ENCODE data around the gene SLC26A9.

SLC26A9 gene

DNA sequence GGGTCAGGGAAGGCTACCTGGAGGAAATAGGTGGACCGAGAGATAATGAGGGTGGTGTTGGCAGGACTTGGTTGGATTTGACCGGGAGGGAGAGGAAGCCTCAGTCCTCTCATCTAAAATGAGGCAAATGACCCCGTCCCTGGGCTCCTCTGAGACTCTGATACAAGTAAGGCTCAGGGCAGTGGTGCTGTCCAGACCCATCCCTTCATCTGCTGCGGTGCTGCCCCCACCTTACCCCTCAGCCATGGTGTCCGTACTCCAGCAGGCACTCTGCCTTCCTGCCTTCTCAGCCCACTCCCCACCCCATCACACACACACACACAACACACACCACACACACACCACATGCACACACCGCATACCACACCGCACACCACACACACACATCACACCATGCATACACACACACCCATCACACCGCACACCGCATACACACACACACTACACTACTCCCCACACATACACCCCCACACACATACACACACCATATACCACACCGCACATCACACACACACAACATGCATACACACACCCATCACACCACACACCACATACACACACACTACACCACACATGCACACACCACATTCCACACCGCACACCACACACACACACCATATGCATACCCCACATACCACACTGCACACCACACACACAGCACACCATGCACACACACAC is 29.4 kb upstream of the SLC26A9 start:
- DNase-seq, result no peak

DNA sequence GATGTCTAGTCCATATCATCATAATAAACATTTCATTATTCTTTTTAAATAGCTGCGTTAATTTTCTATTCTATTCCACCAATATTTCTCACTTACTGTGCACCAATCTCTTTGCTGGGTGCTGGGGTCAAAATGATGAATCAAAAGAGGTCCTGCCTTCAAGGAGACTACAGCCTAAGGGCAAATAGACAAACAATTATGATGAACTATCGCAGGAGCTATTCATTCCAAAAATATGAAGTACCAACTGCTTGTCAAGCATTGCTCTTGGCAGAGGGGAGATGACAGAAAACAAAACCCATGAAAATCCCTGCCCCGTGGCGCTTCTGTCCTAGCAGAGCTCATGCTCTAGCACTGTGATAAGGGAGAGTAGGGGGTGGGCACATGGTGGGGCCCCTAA is 28.8 kb upstream of the SLC26A9 start:
- DNase-seq, result no peak

DNA sequence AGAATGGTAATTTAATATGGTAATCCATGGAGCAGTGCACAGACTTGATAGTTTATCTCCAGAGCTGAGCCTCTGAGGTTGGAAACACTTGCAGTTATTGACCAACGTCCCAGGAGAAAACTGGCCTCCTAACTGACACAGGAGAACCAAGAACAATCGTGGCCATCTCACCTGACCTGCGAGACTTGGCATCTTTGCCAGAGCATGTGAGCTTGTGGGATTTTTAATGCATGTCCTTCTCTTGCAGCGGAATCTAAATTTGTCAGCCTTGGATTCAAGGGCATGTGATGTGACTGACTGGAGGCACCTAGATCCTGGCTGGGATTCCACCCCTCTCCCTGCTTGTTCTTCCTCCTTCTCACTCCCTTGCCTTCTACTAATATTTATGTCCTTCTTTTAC is 27.8 kb upstream of the SLC26A9 start:
- DNase-seq, result no peak

DNA sequence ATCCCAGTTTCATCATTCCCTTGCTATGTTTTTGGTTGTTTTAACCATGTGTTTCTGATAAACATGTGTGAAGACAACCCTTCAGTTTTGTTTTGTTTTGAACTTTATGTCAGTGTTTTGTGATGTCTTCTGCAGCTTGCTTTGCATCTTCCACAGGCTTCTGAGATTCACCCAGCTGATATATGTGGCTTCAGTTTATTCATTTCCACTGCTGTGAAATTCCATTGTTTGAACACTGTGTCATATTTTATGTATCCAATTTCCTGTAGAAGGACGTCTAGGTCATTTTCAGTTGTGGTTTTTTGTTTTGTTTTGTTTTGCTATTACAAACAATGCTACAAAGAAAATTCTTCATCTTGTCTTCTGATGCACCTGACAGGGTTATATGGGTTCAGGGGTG is 27.2 kb upstream of the SLC26A9 start:
- DNase-seq, result no peak

DNA sequence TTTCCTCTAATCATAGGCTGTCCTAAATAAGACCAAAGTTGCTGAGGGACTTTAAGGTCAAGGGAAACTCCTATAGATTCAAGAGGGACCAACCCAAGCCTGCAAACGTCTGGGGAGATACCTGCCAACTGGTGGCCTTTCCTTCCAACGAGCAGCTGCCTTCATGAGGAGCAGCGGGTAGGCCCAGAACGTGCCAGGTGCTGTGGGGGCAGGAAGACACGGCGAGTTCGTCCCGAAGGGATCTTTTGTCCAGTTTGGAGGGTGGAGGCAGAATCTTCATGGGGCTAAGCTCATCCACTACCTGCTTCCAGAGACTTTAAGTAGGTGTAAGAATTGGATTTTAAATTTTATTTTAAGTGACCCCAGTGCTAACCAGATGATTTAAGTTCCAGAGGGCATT is 26.0 kb upstream of the SLC26A9 start:
- no peak for DNase-seq

DNA sequence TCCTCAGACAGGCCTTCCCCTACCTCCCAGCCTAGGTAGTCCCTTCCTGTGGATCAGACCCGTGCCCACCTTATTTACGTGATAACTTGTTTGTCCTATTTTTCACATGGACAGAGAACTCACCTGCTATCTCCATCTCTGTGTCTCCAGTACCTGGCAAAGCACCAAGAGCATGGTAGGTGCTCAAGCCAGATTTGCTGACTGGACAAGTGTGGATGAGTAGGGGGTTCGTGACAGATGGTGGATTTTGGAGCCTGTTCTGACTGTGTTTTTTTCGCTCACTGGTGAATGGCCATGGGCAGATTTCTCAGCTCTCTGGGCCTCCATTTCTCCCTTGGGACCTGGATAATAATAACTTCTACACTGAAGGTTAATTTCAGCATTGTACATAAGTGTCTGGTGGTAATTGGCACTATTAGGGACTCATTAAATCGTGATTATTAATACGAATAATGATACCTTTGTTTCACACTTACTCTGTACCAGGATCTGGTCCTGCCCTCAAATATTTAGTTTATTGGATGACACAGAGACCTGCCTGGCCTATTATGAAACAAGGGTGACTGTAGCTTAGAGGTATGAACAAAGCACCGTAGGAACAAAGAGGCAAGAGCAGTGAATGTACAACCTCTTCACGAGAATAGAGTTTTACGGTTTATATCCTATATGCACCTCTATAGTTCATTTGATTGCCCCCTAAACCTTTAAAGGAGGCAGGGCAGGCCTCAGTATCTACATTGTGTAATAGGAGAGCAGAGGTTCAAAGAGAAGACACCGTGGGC is 24.5 kb upstream of the SLC26A9 start:
- DNase-seq, result no peak

DNA sequence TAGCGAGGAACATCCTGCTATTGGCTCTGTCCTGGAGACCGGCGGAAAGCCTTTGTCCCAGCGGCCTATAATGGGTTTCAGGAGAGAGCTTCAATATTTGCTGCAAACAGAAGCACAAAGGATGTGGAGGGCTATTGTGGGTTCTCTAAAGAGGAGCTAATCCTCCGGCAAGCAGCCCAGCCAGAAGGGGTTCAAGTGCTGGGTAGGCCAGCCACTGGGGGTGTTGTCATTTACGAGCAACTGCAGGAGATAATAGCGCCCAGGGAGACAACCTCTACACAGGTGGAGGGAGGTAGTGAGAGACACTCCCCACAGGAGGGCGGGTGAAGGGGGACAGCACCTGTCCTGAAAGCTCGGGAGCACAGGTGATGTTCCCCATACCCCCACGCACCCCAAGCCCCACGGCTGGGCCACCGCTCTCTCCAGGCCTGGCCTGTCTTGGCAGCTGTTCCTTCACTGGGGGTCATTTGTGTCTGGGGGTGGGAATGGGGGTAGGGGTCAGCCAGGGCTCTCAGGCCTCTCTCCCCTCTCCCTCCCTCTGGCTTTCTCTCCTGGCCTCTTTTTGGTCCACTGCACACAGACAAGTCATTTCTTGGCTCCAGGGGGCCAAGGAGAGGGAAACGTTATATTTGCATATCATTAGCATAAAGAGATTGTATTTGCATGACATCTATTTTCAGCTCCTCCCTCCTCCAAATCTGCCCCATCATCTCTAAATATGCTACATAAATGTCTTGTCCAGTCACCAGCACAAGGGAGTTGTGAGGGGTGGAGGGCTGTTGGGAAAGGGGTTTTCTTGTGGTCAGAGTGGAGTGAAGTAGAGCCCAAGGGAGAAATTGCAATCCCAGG is 22.0 kb upstream of the SLC26A9 start:
- DNase-seq, result no peak

DNA sequence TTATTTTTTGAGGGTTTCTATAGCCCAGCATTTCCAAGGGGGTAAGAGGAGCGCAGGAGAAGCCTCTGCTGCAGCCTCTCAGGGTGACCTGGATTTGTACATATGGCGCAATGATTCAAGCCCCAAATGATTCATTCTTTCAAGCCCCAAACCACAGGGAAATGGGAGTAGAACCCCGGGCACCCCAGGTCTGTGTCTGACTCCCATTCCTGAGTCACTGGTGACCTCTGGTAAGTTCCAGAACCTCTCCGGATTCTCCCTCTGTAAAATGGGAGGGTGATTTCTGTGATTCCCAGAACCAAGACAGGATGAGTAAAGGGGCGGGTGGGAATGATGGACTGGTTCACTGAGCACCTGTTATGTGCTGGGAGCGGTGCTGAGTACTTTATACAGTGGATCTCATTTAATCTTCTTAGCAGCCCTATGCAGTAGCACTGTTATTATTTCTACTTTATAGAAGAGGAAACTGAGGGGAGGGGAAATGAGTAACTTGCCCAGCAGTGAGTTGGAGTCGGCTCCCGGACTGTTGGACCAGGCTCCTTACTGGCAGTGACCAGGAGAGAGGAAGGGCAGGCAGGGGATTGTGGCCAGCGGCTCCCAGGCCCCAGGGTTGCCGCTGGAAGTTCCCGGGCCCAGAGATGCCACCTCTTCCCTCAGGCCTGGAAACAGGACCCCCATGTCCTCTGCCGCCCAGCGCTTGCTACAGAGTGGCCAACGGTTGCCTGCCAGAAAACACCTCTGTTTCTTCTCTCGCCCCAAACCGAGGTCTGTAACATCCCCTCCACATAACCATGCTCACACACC is 20.3 kb upstream of the SLC26A9 start:
- DNase-seq, result no peak

DNA sequence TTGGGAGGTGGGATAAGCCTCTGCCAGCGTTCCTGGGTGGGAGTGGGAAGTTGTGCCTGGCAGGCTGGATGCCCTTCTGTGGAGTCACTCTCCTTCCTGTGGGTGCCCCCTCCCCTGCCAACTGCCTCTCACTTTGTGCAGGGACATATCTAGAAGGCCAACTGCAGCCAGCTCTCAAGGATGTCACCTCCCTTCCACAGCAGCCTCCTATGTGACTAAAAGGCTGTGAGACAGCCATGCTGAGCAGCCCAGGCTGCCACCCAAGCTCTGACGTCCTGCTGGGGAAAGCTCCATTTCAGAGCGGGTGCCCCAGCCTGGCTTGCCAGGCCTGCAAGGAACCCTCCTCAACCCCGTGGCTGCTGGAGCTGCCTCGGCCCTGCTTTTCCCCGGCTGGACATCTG is 19.6 kb upstream of the SLC26A9 start:
- no peak for DNase-seq

DNA sequence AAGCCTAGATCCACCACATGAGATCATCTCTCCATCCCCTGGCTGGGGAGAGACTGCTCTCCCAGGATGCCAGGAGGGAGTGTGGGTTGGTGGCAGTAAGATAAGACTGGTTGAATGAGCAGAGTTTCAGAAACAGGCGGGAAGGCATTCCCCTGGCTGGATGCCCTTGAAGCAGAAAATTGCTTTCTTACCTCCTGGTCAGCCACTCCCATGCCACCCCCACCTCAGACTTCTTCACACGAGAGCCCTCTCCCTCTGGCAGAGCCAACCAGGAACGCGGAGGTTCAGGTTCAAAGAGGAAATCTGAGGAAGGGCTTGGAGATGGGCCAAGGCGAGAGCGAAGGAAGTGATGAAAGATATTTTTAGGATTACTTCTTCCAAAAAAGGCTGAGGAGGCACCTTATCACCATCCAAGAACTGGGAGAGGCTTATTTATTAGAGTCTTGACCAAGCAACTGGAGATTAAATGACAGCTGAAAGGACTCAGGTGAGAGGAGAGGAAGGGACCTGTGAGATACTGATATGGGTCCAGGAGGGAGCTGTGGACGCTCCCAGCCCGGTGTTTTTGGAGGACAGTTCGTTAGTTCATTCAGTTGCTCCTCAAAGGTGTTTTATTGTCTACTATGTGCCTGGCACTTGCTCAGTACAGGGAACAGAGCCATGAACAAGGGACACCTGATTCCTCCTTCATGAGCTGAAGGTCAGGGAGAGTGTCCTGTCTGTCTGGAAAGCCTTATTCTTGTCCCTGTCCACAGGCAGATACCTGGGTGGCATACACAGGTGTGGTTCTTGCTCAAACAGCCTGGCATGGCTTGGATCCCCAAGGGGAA is 18.9 kb upstream of the SLC26A9 start:
- no peak for DNase-seq

DNA sequence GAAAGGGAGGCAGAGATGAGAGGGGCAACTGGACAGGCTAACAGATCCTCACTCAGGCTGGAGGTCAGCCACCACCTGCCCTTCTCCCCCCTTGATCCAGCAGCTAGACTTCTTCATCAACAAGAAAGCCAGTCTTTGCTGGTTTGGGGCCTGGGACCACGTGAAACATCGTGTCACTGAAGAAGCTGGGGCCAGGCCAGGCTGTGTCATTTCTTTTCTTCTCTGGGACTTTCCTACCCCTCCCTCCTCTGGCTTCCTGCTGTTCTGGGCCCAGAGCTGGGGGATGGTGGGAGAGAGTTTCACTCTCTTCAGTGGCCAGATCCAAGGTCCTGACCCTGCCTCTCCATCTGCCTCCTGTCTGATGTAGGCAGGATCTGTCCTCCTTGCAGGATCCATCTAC is 18.1 kb upstream of the SLC26A9 start:
- DNase-seq, result no peak

DNA sequence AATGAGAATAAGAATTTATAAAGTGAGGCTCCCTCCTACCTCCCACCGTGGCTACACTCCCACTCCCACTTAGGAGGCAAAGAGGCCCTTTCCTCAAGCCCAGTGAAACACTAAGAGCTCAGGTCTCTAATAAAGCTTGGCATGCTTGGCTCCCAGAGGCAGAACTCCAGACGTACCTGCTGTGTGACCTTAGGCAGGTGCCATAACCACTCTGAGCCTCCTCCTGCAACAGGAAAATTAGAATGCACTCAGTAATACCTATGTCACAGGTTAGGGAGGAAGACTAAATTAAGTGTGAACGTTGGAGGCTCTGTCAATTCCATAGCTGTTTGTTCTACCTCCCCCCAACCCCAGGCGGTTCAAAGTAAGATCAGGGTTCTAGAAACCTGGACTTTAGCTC is 16.5 kb upstream of the SLC26A9 start:
- DNase-seq, result no peak

DNA sequence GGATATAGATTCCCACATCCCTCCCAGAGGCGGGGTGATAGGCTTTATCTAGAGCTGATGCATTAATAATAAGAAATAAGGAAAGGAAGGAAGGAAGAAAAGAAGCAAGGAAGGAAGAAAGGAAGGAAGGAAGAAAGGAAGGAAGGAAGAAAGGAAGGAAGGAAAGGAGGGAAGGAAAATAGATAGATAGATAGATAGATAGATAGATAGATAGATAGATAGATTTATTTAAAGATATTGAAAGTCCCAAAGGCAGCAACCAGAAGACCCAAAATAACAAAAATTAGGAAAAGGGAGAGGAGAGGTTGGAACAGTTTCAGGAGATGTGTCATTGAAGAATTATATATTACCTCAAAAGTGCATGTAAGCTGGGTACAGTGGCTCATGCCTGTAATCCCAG is 12.2 kb upstream of the SLC26A9 start:
- no peak for DNase-seq

DNA sequence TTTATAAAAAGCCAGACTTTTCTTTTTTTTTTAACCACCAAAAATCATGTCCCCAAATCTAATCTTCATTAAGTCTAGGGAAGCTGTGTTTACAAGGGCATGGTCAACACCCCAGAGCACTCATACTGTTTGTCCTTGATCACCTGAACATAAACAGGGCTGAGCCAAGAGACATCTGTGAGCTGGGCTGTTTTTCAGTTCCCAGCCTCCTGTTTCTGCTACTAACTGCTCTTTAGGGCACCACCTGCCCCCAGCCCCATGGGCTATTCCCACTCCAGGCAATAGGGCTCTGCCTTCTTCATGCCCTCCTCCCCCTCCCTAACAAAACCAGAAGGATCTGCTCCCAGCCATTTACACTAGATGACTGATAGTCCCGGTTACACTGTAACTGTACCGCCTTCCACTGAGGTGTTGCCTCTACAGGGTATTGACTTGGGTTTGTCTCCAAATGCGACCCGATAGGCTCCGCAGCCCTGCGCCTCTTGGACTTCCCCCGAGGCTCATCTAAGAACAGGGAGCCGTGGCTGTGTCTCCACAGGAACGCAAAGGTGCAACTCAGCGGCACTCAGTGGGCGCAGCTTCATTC is 11.7 kb upstream of the SLC26A9 start:
- DNase-seq, result no peak

DNA sequence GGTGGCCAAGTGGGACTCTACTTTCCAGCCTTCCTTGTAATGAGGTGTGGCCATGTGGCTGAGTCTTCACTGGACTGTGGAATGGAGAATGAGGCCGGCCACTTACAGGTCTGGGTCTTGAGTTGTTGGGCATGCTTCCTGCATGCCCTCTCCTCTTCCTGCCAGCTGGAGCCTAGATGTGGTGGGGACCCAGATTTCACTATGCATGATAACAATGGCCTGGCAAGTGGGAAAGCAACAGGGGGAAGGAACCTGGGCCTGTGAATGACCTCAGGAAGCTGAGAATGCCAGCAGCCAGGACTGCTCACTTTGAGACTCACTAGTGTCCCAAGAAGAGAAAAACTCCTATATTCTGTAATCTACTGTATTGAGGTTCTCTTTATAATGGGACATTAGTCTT is 8.5 kb upstream of the SLC26A9 start:
- DNase-seq, result no peak

DNA sequence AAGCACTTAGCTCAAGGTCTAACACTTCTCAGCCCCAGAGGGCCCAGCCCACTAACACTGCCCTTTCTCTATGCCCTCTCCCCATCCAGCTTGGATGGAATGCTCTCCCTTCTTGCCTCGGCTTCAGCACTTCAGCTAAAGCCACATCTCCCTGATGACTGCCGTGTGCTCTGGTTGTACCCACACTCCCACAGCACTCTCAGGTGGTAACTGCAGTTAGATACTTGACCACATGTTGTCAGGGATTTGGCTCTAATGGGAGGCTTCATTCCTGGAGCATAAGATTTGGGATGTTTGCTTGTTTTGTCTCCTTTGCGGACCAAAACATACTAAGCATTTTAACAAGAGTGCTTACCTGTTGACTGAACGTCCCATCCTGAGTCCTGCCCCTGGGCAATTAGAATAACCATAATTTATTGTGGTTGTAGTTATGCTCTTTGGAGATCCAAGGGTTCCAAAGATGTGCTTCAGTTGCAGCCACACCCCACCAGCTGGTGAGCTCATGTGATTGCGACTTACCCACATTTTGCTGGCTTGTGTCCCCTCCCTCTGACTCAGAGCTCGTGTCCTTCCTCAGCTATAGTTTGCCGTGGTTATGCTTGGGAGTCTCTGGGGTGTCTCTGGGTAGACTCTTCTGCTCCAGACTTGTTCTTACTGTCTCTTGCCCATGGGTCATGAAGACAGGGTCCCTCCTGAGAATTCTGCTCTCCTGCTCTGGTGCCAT is 7.7 kb upstream of the SLC26A9 start:
- DNase-seq, result no peak

DNA sequence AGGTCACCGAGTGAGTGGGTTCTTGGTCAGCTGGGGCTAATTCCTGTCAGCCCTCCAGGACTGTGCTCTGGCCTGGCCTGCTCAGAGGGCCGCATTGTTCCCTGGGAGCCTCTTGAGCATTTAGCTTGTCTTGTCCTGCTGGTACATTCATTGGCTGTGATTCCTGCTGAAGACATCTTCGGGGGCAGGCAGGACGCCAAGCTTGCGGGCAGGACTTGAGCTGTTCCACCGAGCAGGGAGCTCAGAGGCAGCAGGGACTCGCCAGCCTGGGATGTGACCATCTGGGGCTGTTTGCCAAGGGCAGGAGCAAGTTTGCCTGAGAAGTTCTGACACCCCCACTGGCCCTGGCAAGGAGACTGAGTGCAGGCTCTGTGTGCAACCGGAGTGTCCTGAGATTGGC is 7.0 kb upstream of the SLC26A9 start:
- DNase-seq, result no peak

DNA sequence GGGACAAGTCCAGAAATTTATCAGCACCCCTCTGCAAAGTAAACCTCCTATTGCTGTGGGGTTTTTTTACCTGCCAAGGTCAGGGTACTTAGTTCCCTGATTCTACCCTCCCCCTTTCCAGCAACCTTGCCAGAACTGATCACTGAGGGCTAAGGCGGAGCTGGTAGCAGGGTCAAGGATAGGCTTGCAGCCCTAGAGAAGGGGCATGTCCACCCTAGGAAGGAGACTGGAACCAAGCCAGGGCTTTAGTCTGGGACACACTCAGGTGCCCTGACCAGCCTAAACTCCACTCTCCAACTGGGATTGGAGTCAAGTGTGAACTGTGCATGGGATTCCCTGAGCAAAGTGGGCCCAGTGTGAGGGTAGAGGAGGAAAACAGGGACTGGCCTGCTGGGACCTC is 6.5 kb upstream of the SLC26A9 start:
- DNase-seq, result no peak

DNA sequence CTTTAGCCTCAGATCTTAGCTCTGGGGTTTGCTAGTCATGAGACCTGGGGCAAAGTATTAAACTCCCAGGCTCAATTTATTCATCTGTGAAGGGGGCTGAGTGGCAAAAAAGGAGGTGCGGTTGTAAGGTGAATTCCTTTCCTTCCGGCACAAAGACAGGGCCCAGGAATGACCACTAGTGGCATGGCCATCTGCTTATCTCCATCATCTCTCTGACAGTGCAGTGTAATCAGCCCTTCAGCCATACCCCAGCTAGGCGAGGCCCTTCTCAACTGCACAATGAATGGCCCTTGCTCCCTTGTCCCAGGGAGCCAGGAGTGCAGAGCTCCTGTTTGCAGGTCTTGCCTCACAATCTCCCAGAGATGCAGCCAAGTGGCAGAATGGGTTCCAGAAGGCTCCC is 5.6 kb upstream of the SLC26A9 start:
- no peak for DNase-seq

DNA sequence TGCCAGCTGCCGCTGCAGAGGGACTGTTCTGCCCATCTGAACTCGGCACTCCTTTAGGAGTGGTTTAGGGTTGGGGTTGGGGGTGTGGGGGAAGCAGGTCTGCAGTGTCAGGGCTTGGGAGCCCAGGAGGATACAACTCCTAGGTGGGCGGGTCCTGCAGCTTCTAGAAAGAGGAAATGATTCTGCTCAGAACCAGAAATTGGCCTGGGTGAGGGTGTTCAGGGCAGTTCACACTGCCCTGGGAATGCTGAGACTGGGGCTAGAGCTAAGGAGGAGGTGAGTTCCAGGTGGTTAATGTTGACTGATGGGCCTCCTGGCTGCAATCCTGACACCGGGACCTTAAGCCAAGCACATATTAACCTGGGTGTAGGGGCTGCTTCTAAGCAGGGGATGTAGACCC is 4.8 kb upstream of the SLC26A9 start:
- no peak for DNase-seq

DNA sequence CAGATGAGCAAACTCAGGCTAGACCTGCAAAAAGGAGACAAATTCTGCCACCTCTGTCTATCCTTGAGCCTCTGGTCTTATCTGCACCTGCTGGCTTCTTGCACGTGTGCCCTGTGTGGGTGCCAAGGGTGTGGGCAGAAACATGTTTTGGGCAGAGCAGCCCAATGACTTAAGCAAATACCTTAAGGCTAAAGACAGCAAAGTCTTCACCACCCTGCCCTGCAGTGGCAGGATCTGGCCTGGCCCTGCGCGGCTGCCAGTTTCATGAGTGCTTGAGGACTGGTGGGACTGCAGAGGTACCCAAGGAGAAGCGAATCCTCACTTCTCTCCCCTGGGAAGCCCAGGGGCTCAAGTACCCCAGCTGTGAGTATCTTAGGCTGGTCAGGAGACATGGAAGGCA is 3.8 kb upstream of the SLC26A9 start:
- DNase-seq, result no peak

All from stimulated activated CD4-positive, alpha-beta T cell treated with anti-CD3 and anti-CD28 coated beads, Interleukin-2, amount 100 ng/mL, for 24 hours (primary cell).